Activated CD8-positive, alpha-beta memory T cell treated with anti-CD3 and anti-CD28 coated beads, Interleukin-2, amount 10 ng/mL, durations not matched to agents 7 days and 5 days (primary cell): ENCODE measurements around the gene COL4A4. TPM values are rescaled to one million over a fixed set of nuclear protein-coding genes. Genes with fewer than 3 reads are reported as not detected.

Experiments
- ATAC-seq: fragments of 150-1000 bp; cut with Tn5 transposase; one replicate; pipeline ENCODE4 v1.10.0; 2021; ENCODE audit warnings: moderate library complexity
- CTCF ChIA-PET: fragments of 350-600 bp; sonication (Branson Sonifier 250); formaldehyde crosslinking; loops from one replicate; lab custom pipeline; 2021; ENCODE audit warnings: antibody characterized with exemption; lab: Charles Lee
- DNase-seq: peaks from one replicate; pipeline ENCODE4 v3.0.0-alpha.2; 2020
- H3K27ac Mint-ChIP-seq: one replicate; pipeline ENCODE4 v1.8.0; 2021; ENCODE audit warnings: mild to moderate bottlenecking, mixed read lengths
- H3K27me3 Mint-ChIP-seq: one replicate; pipeline ENCODE4 v1.8.0; 2021; ENCODE audit warnings: mixed read lengths
- H3K36me3 Mint-ChIP-seq: one replicate; pipeline ENCODE4 v1.8.0; 2021; ENCODE audit warnings: mild to moderate bottlenecking, mixed read lengths
- H3K4me1 Mint-ChIP-seq: one replicate; pipeline ENCODE4 v1.8.0; 2021; ENCODE audit warnings: mixed read lengths
- H3K4me3 Mint-ChIP-seq: one replicate; pipeline ENCODE4 v1.8.0; 2021; ENCODE audit warnings: mild to moderate bottlenecking, moderate library complexity, mixed read lengths
- H3K9me3 Mint-ChIP-seq: one replicate; pipeline ENCODE4 v1.8.0; 2022; ENCODE audit warnings: low read depth, mixed read lengths
- total RNA-seq, 2 experiments: library from RNA; stranded (reverse); gene quantifications; one replicate each; pipeline ENCODE4 v1.2.3, GENCODE V29; 2021

COL4A4 gene
- total RNA-seq, 2 experiments from 2014 or later = not detected

- H3K36me3 Mint-ChIP-seq = no peaks in the 10 kb centered on the region
- no peak for DNase-seq
- CTCF ChIA-PET = no interaction called here
- H3K4me3 Mint-ChIP-seq = no peak overlapping the region
- ATAC-seq = no peak
- H3K9me3 Mint-ChIP-seq = no peaks in the 10 kb centered on the region
- peaks cover under 1% of the 10 kb centered on the region for H3K27me3 Mint-ChIP-seq
- no peak overlapping the region for H3K27ac Mint-ChIP-seq
- no peaks in the 10 kb centered on the region for H3K4me1 Mint-ChIP-seq
These were observed 105.1 kb downstream of the COL4A4 start for GRCh38 chr2:227058888-227059399.

GRCh38 chr2:227057743-227058447 lies 106.1 kb downstream of the COL4A4 start:
- no peaks in the 10 kb centered on the region for H3K9me3 Mint-ChIP-seq
- DNase-seq (no peak), ATAC-seq (no peak)
- no peaks in the 10 kb centered on the region for H3K27me3 Mint-ChIP-seq
- no peak overlapping the region for H3K27ac Mint-ChIP-seq
- H3K4me1 Mint-ChIP-seq = no peaks in the 10 kb centered on the region
- no peaks in the 10 kb centered on the region for H3K36me3 Mint-ChIP-seq
- no peak overlapping the region for H3K4me3 Mint-ChIP-seq
- CTCF ChIA-PET = no interaction called here

GRCh38 chr2:227057060-227057459 lies 106.9 kb downstream of the COL4A4 start:
- DNase-seq (no peak), ATAC-seq (no peak)
- Mint-ChIP-seq H3K36me3 (no peaks in the 10 kb centered on the region), H3K9me3 (no peaks in the 10 kb centered on the region), H3K4me1 (no peaks in the 10 kb centered on the region), H3K4me3 (no peak overlapping the region), H3K27ac (no peak overlapping the region), H3K27me3 (peaks cover 3% of the 10 kb centered on the region)
- CTCF ChIA-PET = no interaction called here

GRCh38 chr2:227054006-227054405 lies 110.0 kb downstream of the COL4A4 start:
- Mint-ChIP-seq H3K4me1 (no peaks in the 10 kb centered on the region), H3K27me3 (peaks cover 3% of the 10 kb centered on the region), H3K36me3 (no peaks in the 10 kb centered on the region), H3K27ac (no peak overlapping the region), H3K4me3 (no peak overlapping the region), H3K9me3 (no peaks in the 10 kb centered on the region)
- DNase-seq (no peak), ATAC-seq (no peak)
- CTCF ChIA-PET = no interaction called here

- ATAC-seq (no peak), DNase-seq (no peak)
- Mint-ChIP-seq H3K36me3 (no peaks in the 10 kb centered on the region), H3K4me1 (no peaks in the 10 kb centered on the region), H3K27me3 (peaks cover 3% of the 10 kb centered on the region), H3K27ac (no peak overlapping the region), H3K9me3 (no peaks in the 10 kb centered on the region), H3K4me3 (no peak overlapping the region)
- CTCF ChIA-PET = no interaction called here
These were observed 111.1 kb downstream of the COL4A4 start for GRCh38 chr2:227052879-227053278.

- no peaks in the 10 kb centered on the region for H3K4me1 Mint-ChIP-seq
- H3K4me3 Mint-ChIP-seq = no peak overlapping the region
- no peaks in the 10 kb centered on the region for H3K9me3 Mint-ChIP-seq
- no peak overlapping the region for H3K27ac Mint-ChIP-seq
- no peak for ATAC-seq
- CTCF ChIA-PET = no interaction called here
- H3K27me3 Mint-ChIP-seq = peaks cover 3% of the 10 kb centered on the region
- H3K36me3 Mint-ChIP-seq = no peaks in the 10 kb centered on the region
- DNase-seq = no peak
These were observed 120.0 kb downstream of the COL4A4 start for GRCh38 chr2:227043981-227044380.

GRCh38 chr2:227038550-227039189 lies 125.3 kb downstream of the COL4A4 start:
- H3K36me3 Mint-ChIP-seq = no peaks in the 10 kb centered on the region
- H3K27me3 Mint-ChIP-seq = peaks cover 25% of the 10 kb centered on the region
- ATAC-seq (no peak), DNase-seq (no peak)
- CTCF ChIA-PET = interaction anchor here (0.5 kb wide), 1 partner anchor 228 kb away, joined by 3 read pairs; no protein-coding TSS in a partner anchor
- H3K4me1 Mint-ChIP-seq = no peaks in the 10 kb centered on the region
- H3K9me3 Mint-ChIP-seq = no peaks in the 10 kb centered on the region
- H3K4me3 Mint-ChIP-seq = no peak overlapping the region
- no peak overlapping the region for H3K27ac Mint-ChIP-seq

- peaks cover 27% of the 10 kb centered on the region for H3K27me3 Mint-ChIP-seq
- no peak overlapping the region for H3K27ac Mint-ChIP-seq
- DNase-seq = no peak
- no peaks in the 10 kb centered on the region for H3K36me3 Mint-ChIP-seq
- H3K4me1 Mint-ChIP-seq = no peaks in the 10 kb centered on the region
- CTCF ChIA-PET = no interaction called here
- ATAC-seq = no peak
- no peaks in the 10 kb centered on the region for H3K9me3 Mint-ChIP-seq
- no peak overlapping the region for H3K4me3 Mint-ChIP-seq
These were observed 127.5 kb downstream of the COL4A4 start for GRCh38 chr2:227036527-227036926.

- H3K27me3 Mint-ChIP-seq = peaks cover 27% of the 10 kb centered on the region
- H3K4me1 Mint-ChIP-seq = peaks cover 3% of the 10 kb centered on the region
- no peaks in the 10 kb centered on the region for H3K9me3 Mint-ChIP-seq
- H3K4me3 Mint-ChIP-seq = no peak overlapping the region
- CTCF ChIA-PET = no interaction called here
- no peak for ATAC-seq
- H3K36me3 Mint-ChIP-seq = no peaks in the 10 kb centered on the region
- no peak overlapping the region for H3K27ac Mint-ChIP-seq
- no peak for DNase-seq
These were observed 128.2 kb downstream of the COL4A4 start for GRCh38 chr2:227035711-227036367.

GRCh38 chr2:227033471-227034148 lies 130.4 kb downstream of the COL4A4 start:
- ATAC-seq = no peak

GRCh38 chr2:227031379-227031778 lies 132.6 kb downstream of the COL4A4 start:
- H3K4me3 Mint-ChIP-seq = no peak overlapping the region
- H3K36me3 Mint-ChIP-seq = no peaks in the 10 kb centered on the region
- peaks cover 7% of the 10 kb centered on the region for H3K27me3 Mint-ChIP-seq
- DNase-seq (no peak), ATAC-seq (no peak)
- H3K4me1 Mint-ChIP-seq = peaks cover 3% of the 10 kb centered on the region
- CTCF ChIA-PET = no interaction called here
- no peaks in the 10 kb centered on the region for H3K9me3 Mint-ChIP-seq
- H3K27ac Mint-ChIP-seq = no peak overlapping the region

More at GRCh38 chr2:227033471-227034148, 130.4 kb downstream of the COL4A4 start:
- H3K9me3 Mint-ChIP-seq = no peaks in the 10 kb centered on the region
- peaks cover 21% of the 10 kb centered on the region for H3K27me3 Mint-ChIP-seq
- DNase-seq = peak; percentile 45
- H3K4me1 Mint-ChIP-seq = peaks cover 3% of the 10 kb centered on the region
- H3K36me3 Mint-ChIP-seq = no peaks in the 10 kb centered on the region
- CTCF ChIA-PET = interaction anchor here (1.0 kb wide), 1 partner anchor 14 kb away, joined by 3 read pairs; no protein-coding TSS in a partner anchor
- H3K4me3 Mint-ChIP-seq = no peak overlapping the region
- H3K27ac Mint-ChIP-seq = no peak overlapping the region

- H3K4me1 Mint-ChIP-seq = peaks cover 3% of the 10 kb centered on the region
- ATAC-seq = no peak
- H3K9me3 Mint-ChIP-seq = no peaks in the 10 kb centered on the region
- DNase-seq = no peak
- H3K27ac Mint-ChIP-seq = no peak overlapping the region
- H3K27me3 Mint-ChIP-seq = peaks cover 6% of the 10 kb centered on the region
- CTCF ChIA-PET = no interaction called here
- no peaks in the 10 kb centered on the region for H3K36me3 Mint-ChIP-seq
- no peak overlapping the region for H3K4me3 Mint-ChIP-seq
These were observed 133.2 kb downstream of the COL4A4 start for GRCh38 chr2:227030789-227031188.

- H3K27ac Mint-ChIP-seq = no peak overlapping the region
- DNase-seq (no peak), ATAC-seq (no peak)
- H3K36me3 Mint-ChIP-seq = no peaks in the 10 kb centered on the region
- H3K27me3 Mint-ChIP-seq = peaks cover 2% of the 10 kb centered on the region
- H3K4me1 Mint-ChIP-seq = peaks cover 3% of the 10 kb centered on the region
- CTCF ChIA-PET = no interaction called here
- no peak overlapping the region for H3K4me3 Mint-ChIP-seq
- H3K9me3 Mint-ChIP-seq = no peaks in the 10 kb centered on the region
These were observed 134.4 kb downstream of the COL4A4 start for GRCh38 chr2:227029426-227030105.
